OCI-LY3 (cell line): ENCODE measurements around the gene HIVEP3.

ENCODE experiments used
- H2AFZ ChIP-seq: fragments of 200-600, 300-600 bp; shearing (Covaris generic); 2 replicates; pipeline ENCODE4 v1.6.0; 2014; ENCODE audit warnings: antibody characterized with exemption, low read depth, low read length
- H3K27ac ChIP-seq: fragments of 200-600, 300-600 bp; sonication (generic); 2 replicates; pipeline ENCODE4 v1.5.1; 2014; ENCODE audit warnings: mild to moderate bottlenecking, low read length, moderate library complexity, mixed read lengths
- H3K27me3 ChIP-seq: fragments of 200-600, 300-600 bp; sonication (generic); 2 replicates; pipeline ENCODE4 v1.6.1; 2014; ENCODE audit warnings: low read depth, low read length, mixed read lengths
- H3K36me3 ChIP-seq: fragments of 200-600, 300-600 bp; sonication (generic); replicated peaks from 2 replicates; pipeline ENCODE3; 2014; ENCODE audit warnings: low read depth, low read length, mixed read lengths
- H3K4me1 ChIP-seq: fragments of 300-600, 200-600 bp; sonication (generic); 2 replicates; pipeline ENCODE4 v1.6.1; 2014; ENCODE audit warnings: low read length, mixed read lengths
- H3K4me2 ChIP-seq: fragments of 200-600, 300-600 bp; sonication (generic); 2 replicates; pipeline ENCODE4 v1.6.1; 2014; ENCODE audit warnings: low read length, mixed read lengths
- H3K4me3 ChIP-seq: fragments of 300-600, 200-600 bp; sonication (generic); 2 replicates; pipeline ENCODE4 v1.5.1; 2014; ENCODE audit warnings: antibody characterized with exemption, mild to moderate bottlenecking, low read length, moderate library complexity
- H3K79me2 ChIP-seq: fragments of 300-600, 200-600 bp; shearing (Covaris generic); 2 replicates; pipeline ENCODE4 v1.6.1; 2014; ENCODE audit warnings: mild to moderate bottlenecking, low read length, mixed read lengths
- H3K9ac ChIP-seq: fragments of 300-600, 200-600 bp; shearing (Covaris generic); 2 replicates; pipeline ENCODE4 v1.6.0; 2014; ENCODE audit warnings: mild to moderate bottlenecking, low read length, moderate library complexity
- H3K9me3 ChIP-seq: fragments of 200-600, 300-600 bp; shearing (Covaris generic); 2 replicates; pipeline ENCODE4 v1.6.1; 2014; ENCODE audit warnings: low read length, mixed read lengths; ENCODE audit not compliant: insufficient read depth
- H4K20me1 ChIP-seq: fragments of 200-600, 300-600 bp; sonication (generic); 2 replicates; pipeline ENCODE4 v1.6.1; 2016; ENCODE audit warnings: low read length, mixed read lengths; ENCODE audit not compliant: insufficient read depth
- CTCF ChIP-seq: fragments of 200-600, 300-600 bp; sonication (generic); IDR thresholded peaks from 2 replicates; pipeline ENCODE4 v1.5.1; 2014; ENCODE audit warnings: antibody characterized with exemption, low read length, low read depth
- EZH2phosphoT487 ChIP-seq: fragments of 200-600 bp; shearing (Covaris generic); IDR thresholded peaks from 2 replicates; pipeline ENCODE4 v1.6.1; 2018; ENCODE audit warnings: antibody characterized with exemption, mixed run types, low read depth

HIVEP3 gene

GRCh38 chr1:41919764-41920397 lies 1.2 kb upstream of the HIVEP3 start:
- Histone ChIP-seq H3K4me3 (peak overlapping the region; percentile 81), H3K9ac (peak overlapping the region; percentile 53), H3K79me2 (peaks cover 29% of the 10 kb centered on the region), H2AFZ (0 out of 2 replicates have a peak overlapping the region, but pooled peaks have one; percentile 26), H3K27me3 (no peaks in the 10 kb centered on the region), H4K20me1 (no peaks in the 10 kb centered on the region; the same call in 1 of the 2 replicates), H3K4me1 (peaks cover 20% of the 10 kb centered on the region; the same call in 1 of the 2 replicates), H3K9me3 (no peaks in the 10 kb centered on the region), H3K36me3 (peaks cover 11% of the 10 kb centered on the region), H3K4me2 (peak overlapping the region; percentile 87), H3K27ac (peak overlapping the region; percentile 16)
- TF ChIP-seq EZH2phosphoT487 (no peak), CTCF (no peak)

GRCh38 chr1:41919131-41919530 lies 409 bp upstream of the HIVEP3 start:
- Histone ChIP-seq H3K27ac (0 out of 2 replicates have a peak overlapping the region, but pooled peaks have one; percentile 16), H4K20me1 (no peaks in the 10 kb centered on the region; the same call in 1 of the 2 replicates), H3K9me3 (no peaks in the 10 kb centered on the region), H3K79me2 (peaks cover 32% of the 10 kb centered on the region), H3K4me3 (peak overlapping the region; percentile 81), H3K27me3 (no peaks in the 10 kb centered on the region), H3K4me2 (peak overlapping the region; percentile 87), H2AFZ (no peak overlapping the region), H3K9ac (peak overlapping the region; percentile 53; the same call in 1 of the 2 replicates), H3K4me1 (peaks cover 20% of the 10 kb centered on the region; the same call in 1 of the 2 replicates), H3K36me3 (peaks cover 11% of the 10 kb centered on the region)
- TF ChIP-seq EZH2phosphoT487 = no peak

GRCh38 chr1:41917835-41918449 lies 780 bp downstream of the HIVEP3 start:
- H3K27ac ChIP-seq = no peak overlapping the region
- no peaks in the 10 kb centered on the region for H3K9me3 ChIP-seq
- H3K79me2 ChIP-seq = peaks cover 32% of the 10 kb centered on the region
- H4K20me1 ChIP-seq = no peaks in the 10 kb centered on the region; the same call in 1 of the 2 replicates
- H3K9ac ChIP-seq = no peak overlapping the region
- no peak overlapping the region for H3K4me2 ChIP-seq
- H3K36me3 ChIP-seq = peaks cover 9% of the 10 kb centered on the region
- H2AFZ ChIP-seq = no peak overlapping the region
- peaks cover 25% of the 10 kb centered on the region for H3K4me1 ChIP-seq
- H3K27me3 ChIP-seq = no peaks in the 10 kb centered on the region
- TF ChIP-seq EZH2phosphoT487 (no peak), CTCF (no peak)
- H3K4me3 ChIP-seq = no peak overlapping the region

GRCh38 chr1:41917076-41917475 lies 1.6 kb downstream of the HIVEP3 start:
- H3K4me1 ChIP-seq = peaks cover 28% of the 10 kb centered on the region
- no peaks in the 10 kb centered on the region for H3K9me3 ChIP-seq
- peaks cover 9% of the 10 kb centered on the region for H3K36me3 ChIP-seq
- TF ChIP-seq CTCF (no peak), EZH2phosphoT487 (no peak)
- no peak overlapping the region for H3K27ac ChIP-seq
- H3K27me3 ChIP-seq = no peaks in the 10 kb centered on the region
- no peak overlapping the region for H3K4me2 ChIP-seq
- no peak overlapping the region for H3K9ac ChIP-seq
- no peaks in the 10 kb centered on the region; the same call in 1 of the 2 replicates for H4K20me1 ChIP-seq
- H2AFZ ChIP-seq = no peak overlapping the region
- H3K4me3 ChIP-seq = no peak overlapping the region
- H3K79me2 ChIP-seq = peaks cover 32% of the 10 kb centered on the region
